ENCODE data around the gene PHC2. TPM values are rescaled to one million over a fixed set of nuclear protein-coding genes. Genes with fewer than 3 reads are reported as not detected.

PHC2 gene
- total RNA-seq, 1 donor from 2014 or later, result 41.4 TPM

- intact Hi-C loops (cut with micrococcal nuclease), result no loop called here
These were observed 60.1 kb downstream of the PHC2 start for GRCh38 chr1:33370827-33371226.

GRCh38 chr1:33370301-33370700 is 60.6 kb downstream of the PHC2 start:
- intact Hi-C loops (cut with micrococcal nuclease), result no loop called here

GRCh38 chr1:33369764-33370163 is 61.1 kb downstream of the PHC2 start:
- intact Hi-C loops (cut with micrococcal nuclease), result loop anchor here (5.0 kb wide), 1 partner anchor 272 kb away; no protein-coding TSS in a partner anchor

- intact Hi-C loops (cut with micrococcal nuclease), result loop anchor here (5.0 kb wide), 1 partner anchor 272 kb away; no protein-coding TSS in a partner anchor
These were observed 61.8 kb downstream of the PHC2 start for GRCh38 chr1:33369081-33369480.

- intact Hi-C loops (cut with micrococcal nuclease), result loop anchor here (1.0 to 5.0 kb wide), 2 partner anchors 102 to 271 kb away; no protein-coding TSS in a partner anchor
These were observed 62.5 kb downstream of the PHC2 start for GRCh38 chr1:33368431-33368830.

- intact Hi-C loops (cut with micrococcal nuclease), result loop anchor here (1.0 to 5.0 kb wide), 7 partner anchors 17 to 270 kb away; no protein-coding TSS in a partner anchor
These were observed 63.1 kb downstream of the PHC2 start for GRCh38 chr1:33367485-33368405.

GRCh38 chr1:33366762-33367484 is 64.0 kb downstream of the PHC2 start:
- intact Hi-C loops (cut with micrococcal nuclease), result loop anchor here (1.0 to 5.0 kb wide), 6 partner anchors 17 to 270 kb away; no protein-coding TSS in a partner anchor

GRCh38 chr1:33365560-33365997 is 65.3 kb downstream of the PHC2 start:
- intact Hi-C loops (cut with micrococcal nuclease), result loop anchor here (5.0 kb wide), 1 partner anchor 268 kb away; no protein-coding TSS in a partner anchor

GRCh38 chr1:33364565-33364918 is 66.4 kb downstream of the PHC2 start:
- intact Hi-C loops (cut with micrococcal nuclease), result no loop called here

- intact Hi-C loops (cut with micrococcal nuclease), result no loop called here
These were observed 67.4 kb downstream of the PHC2 start for GRCh38 chr1:33363470-33363861.

- intact Hi-C loops (cut with micrococcal nuclease), result no loop called here
These were observed 67.9 kb downstream of the PHC2 start for GRCh38 chr1:33363021-33363420.

GRCh38 chr1:33361532-33362235 is 69.2 kb downstream of the PHC2 start:
- intact Hi-C loops (cut with micrococcal nuclease), result no loop called here

- intact Hi-C loops (cut with micrococcal nuclease), result no loop called here
These were observed 70.5 kb downstream of the PHC2 start for GRCh38 chr1:33360367-33360766.

GRCh38 chr1:33359931-33360330 is 71.0 kb downstream of the PHC2 start:
- intact Hi-C loops (cut with micrococcal nuclease), result loop anchor here (10.0 kb wide), 1 partner anchor 1715 kb away; the partner anchor contains the start of gene PEF1

GRCh38 chr1:33358795-33359503 is 71.9 kb downstream of the PHC2 start:
- intact Hi-C loops (cut with micrococcal nuclease), result loop anchor here (10.0 kb wide), 1 partner anchor 1714 kb away; the partner anchor contains the start of gene PEF1

GRCh38 chr1:33358114-33358794 is 72.6 kb downstream of the PHC2 start:
- intact Hi-C loops (cut with micrococcal nuclease), result loop anchor here (10.0 kb wide), 1 partner anchor 1713 kb away; the partner anchor contains the start of gene PEF1

- intact Hi-C loops (cut with micrococcal nuclease), result loop anchor here (10.0 kb wide), 1 partner anchor 1712 kb away; the partner anchor contains the start of gene PEF1
These were observed 73.8 kb downstream of the PHC2 start for GRCh38 chr1:33357099-33357498.

- intact Hi-C loops (cut with micrococcal nuclease), result loop anchor here (5.0 to 10.0 kb wide), 3 partner anchors 258 to 1710 kb away; partner anchors contain the start of genes PEF1, S100PBP and YARS1
These were observed 76.1 kb downstream of the PHC2 start for GRCh38 chr1:33354707-33355316.

GRCh38 chr1:33353531-33353930 is 77.4 kb downstream of the PHC2 start:
- intact Hi-C loops (cut with micrococcal nuclease), result loop anchor here (5.0 to 10.0 kb wide), 3 partner anchors 256 to 1709 kb away; partner anchors contain the start of genes PEF1, S100PBP and YARS1

Measured in T-helper 1 cell treated with Interleukin-12 subunit alpha and Interleukin-12 subunit beta and Interleukin-4 antibody, amounts not matched to agents 30 ng/mL and 1 ng/mL, for 36 hours (primary cell).